ENCODE data around the gene LIN9.

Gene LIN9

GRCh38 chr1:226320930-226321329 lies 12.0 kb upstream of the LIN9 start:
- Histone ChIP-seq H3K36me3 (ENCODE audit: low read length) (no peaks in the 10 kb centered on the region), H4K20me1 (ENCODE audit: low read depth, low read length) (no peaks in the 10 kb centered on the region), H3K79me2 (ENCODE audit: insufficient read depth, low read length) (no peaks in the 10 kb centered on the region), H3F3A (ENCODE audit: insufficient read depth) (no peaks in the 10 kb centered on the region), H2AFZ (ENCODE audit: low read depth, low read length, severe bottlenecking) (no peak overlapping the region), H3K4me2 (ENCODE audit: low read depth, low read length, poor library complexity, severe bottlenecking) (no peak overlapping the region), H3K4me3 (ENCODE audit: insufficient read depth, low read length, poor library complexity, severe bottlenecking) (no peak overlapping the region), H3K27ac (ENCODE audit: low read depth, low read length) (no peak overlapping the region), H3K9ac (ENCODE audit: low read length) (no peak overlapping the region), H3K27me3 (ENCODE audit: low read length) (no peaks in the 10 kb centered on the region), H3K9me2 (replicated peaks; ENCODE audit: insufficient read depth, low read length) (no peaks in the 10 kb centered on the region), H3K9me3 (ENCODE audit: insufficient read depth, low read length) (no peaks in the 10 kb centered on the region)
- TF ChIP-seq EZH2phosphoT487 (conservative IDR thresholded peaks at IDR 0.05; ENCODE audit: low read length) (no peak), CTCF (IDR thresholded peaks at IDR 0.05; ENCODE audit: insufficient read depth, low read length, poor library complexity, severe bottlenecking) (no peak)

- TF ChIP-seq EZH2phosphoT487 (conservative IDR thresholded peaks at IDR 0.05; ENCODE audit: low read length), result no peak
- TF ChIP-seq CTCF (IDR thresholded peaks at IDR 0.05; ENCODE audit: insufficient read depth, low read length, poor library complexity, severe bottlenecking), result no peak
Observed at GRCh38 chr1:226318471-226318870, 9.5 kb upstream of the LIN9 start.

GRCh38 chr1:226314055-226314454 lies 5.1 kb upstream of the LIN9 start:
- Histone ChIP-seq H3K27me3 (ENCODE audit: low read length) (no peaks in the 10 kb centered on the region), H3K9me2 (replicated peaks; ENCODE audit: insufficient read depth, low read length) (no peaks in the 10 kb centered on the region), H3K4me3 (ENCODE audit: insufficient read depth, low read length, poor library complexity, severe bottlenecking) (no peak overlapping the region), H3K9me3 (ENCODE audit: insufficient read depth, low read length) (no peaks in the 10 kb centered on the region), H3K36me3 (ENCODE audit: low read length) (no peaks in the 10 kb centered on the region), H3K79me2 (ENCODE audit: insufficient read depth, low read length) (no peaks in the 10 kb centered on the region), H3K4me2 (ENCODE audit: low read depth, low read length, poor library complexity, severe bottlenecking) (no peak overlapping the region), H2AFZ (ENCODE audit: low read depth, low read length, severe bottlenecking) (no peak overlapping the region), H4K20me1 (ENCODE audit: low read depth, low read length) (no peaks in the 10 kb centered on the region), H3K27ac (ENCODE audit: low read depth, low read length) (no peak overlapping the region), H3F3A (ENCODE audit: insufficient read depth) (peaks cover 7% of the 10 kb centered on the region; the same call in 1 of the 2 replicates), H3K9ac (ENCODE audit: low read length) (no peak overlapping the region)
- TF ChIP-seq CTCF (IDR thresholded peaks at IDR 0.05; ENCODE audit: insufficient read depth, low read length, poor library complexity, severe bottlenecking) (no peak), EZH2phosphoT487 (conservative IDR thresholded peaks at IDR 0.05; ENCODE audit: low read length) (no peak)

More at GRCh38 chr1:226318471-226318870, 9.5 kb upstream of the LIN9 start:
- Histone ChIP-seq H3K27me3 (ENCODE audit: low read length) (no peaks in the 10 kb centered on the region), H3K4me3 (ENCODE audit: insufficient read depth, low read length, poor library complexity, severe bottlenecking) (no peak overlapping the region), H4K20me1 (ENCODE audit: low read depth, low read length) (no peaks in the 10 kb centered on the region), H3K9me2 (replicated peaks; ENCODE audit: insufficient read depth, low read length) (no peaks in the 10 kb centered on the region), H3K27ac (ENCODE audit: low read depth, low read length) (no peak overlapping the region), H3K9me3 (ENCODE audit: insufficient read depth, low read length) (no peaks in the 10 kb centered on the region), H3F3A (ENCODE audit: insufficient read depth) (no peaks in the 10 kb centered on the region), H3K4me2 (ENCODE audit: low read depth, low read length, poor library complexity, severe bottlenecking) (no peak overlapping the region), H3K36me3 (ENCODE audit: low read length) (no peaks in the 10 kb centered on the region), H2AFZ (ENCODE audit: low read depth, low read length, severe bottlenecking) (no peak overlapping the region), H3K9ac (ENCODE audit: low read length) (no peak overlapping the region), H3K79me2 (ENCODE audit: insufficient read depth, low read length) (no peaks in the 10 kb centered on the region)

Measured in SU-DHL-6 (cell line).